GM12873 (cell line): ENCODE data around the gene PTPRA.

ENCODE experiments used
- TF ChIP-seq, protein P1 (sequence below): IDR thresholded peaks from 2 replicates; pipeline ENCODE4 v1.5.1; 2012; ENCODE audit warnings: low read depth, mild to moderate bottlenecking, moderate library complexity, low read length, control low read depth; ENCODE audit not compliant: insufficient read depth; ENCODE audit errors: missing control alignments

PTPRA gene

DNA sequence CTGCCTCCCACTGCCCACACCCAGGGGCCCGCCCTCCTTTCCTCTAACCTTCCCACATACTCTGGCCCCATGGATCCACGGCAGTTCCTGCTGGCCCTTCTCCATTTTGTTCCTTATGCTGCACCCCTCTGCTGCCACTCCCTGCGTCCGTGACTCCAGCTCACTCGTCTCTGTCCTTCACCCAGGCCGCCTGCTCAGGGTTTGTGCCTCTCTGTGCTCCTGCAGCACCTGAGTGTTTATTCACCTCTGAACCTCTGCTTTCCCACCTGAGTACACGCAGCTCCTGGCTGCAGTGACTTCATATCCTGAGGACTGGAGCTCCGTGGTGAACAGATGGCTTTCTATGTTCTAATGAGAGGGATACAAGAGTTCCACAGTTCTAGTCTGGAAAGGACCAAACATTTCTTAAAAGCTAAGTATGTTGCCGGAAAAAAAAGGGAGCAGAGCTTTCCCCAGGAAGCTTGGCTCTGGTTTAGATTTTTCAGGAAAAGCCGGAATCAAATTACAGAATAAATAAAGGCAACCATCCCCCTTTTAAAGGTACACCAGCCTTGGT is 168.7 kb downstream of the PTPRA start:
- TF ChIP-seq, protein P1, sequence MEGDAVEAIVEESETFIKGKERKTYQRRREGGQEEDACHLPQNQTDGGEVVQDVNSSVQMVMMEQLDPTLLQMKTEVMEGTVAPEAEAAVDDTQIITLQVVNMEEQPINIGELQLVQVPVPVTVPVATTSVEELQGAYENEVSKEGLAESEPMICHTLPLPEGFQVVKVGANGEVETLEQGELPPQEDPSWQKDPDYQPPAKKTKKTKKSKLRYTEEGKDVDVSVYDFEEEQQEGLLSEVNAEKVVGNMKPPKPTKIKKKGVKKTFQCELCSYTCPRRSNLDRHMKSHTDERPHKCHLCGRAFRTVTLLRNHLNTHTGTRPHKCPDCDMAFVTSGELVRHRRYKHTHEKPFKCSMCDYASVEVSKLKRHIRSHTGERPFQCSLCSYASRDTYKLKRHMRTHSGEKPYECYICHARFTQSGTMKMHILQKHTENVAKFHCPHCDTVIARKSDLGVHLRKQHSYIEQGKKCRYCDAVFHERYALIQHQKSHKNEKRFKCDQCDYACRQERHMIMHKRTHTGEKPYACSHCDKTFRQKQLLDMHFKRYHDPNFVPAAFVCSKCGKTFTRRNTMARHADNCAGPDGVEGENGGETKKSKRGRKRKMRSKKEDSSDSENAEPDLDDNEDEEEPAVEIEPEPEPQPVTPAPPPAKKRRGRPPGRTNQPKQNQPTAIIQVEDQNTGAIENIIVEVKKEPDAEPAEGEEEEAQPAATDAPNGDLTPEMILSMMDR: no peak

DNA sequence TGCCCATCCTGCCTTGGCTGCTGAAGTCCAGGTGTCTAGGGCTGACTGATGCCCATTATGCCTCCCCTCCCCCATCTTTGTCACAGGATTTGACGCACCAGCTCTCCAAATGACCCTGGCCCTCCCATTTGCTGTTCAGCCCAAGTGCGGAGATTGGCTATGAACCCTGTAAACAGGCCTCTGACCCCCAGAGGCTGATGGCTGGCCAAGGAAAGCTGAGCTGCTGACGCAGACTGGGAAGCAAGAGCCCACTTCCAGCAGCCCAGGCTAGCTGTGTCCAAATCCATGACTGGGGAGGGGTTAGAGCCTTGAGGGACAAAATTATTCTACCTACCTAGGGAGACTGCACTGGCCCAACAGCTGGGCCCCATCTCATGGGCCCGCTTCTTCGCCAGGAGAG is 169.3 kb downstream of the PTPRA start:
- TF ChIP-seq, protein P1: no peak

DNA sequence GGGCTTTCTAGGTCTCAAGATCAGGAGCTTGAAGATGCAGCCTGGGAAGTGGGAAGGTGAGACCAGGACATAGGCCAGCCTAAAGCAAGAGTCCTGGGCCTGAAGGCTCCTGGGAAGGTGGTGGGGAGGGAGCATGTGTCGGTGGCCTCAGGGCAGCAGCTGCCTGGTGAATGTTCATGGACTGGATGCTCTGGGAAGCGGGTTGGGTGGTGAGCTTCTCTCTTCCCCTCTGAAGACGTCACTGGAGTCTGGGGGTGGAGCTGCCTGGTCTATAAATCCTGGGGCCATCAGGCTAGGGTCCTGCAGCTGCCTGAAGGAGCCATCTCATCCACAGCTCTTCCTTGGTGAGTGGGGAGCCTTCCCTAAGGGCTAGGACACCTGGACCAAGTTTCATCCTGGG is 170.0 kb downstream of the PTPRA start, which contains the start of gene GNRH2:
TSS of gene GNRH2 (plus strand) at position 301 of the 400 bp plus-strand sequence. CDS start 793 bp downstream, outside the sequence.
- TF ChIP-seq, protein P1: no peak

DNA sequence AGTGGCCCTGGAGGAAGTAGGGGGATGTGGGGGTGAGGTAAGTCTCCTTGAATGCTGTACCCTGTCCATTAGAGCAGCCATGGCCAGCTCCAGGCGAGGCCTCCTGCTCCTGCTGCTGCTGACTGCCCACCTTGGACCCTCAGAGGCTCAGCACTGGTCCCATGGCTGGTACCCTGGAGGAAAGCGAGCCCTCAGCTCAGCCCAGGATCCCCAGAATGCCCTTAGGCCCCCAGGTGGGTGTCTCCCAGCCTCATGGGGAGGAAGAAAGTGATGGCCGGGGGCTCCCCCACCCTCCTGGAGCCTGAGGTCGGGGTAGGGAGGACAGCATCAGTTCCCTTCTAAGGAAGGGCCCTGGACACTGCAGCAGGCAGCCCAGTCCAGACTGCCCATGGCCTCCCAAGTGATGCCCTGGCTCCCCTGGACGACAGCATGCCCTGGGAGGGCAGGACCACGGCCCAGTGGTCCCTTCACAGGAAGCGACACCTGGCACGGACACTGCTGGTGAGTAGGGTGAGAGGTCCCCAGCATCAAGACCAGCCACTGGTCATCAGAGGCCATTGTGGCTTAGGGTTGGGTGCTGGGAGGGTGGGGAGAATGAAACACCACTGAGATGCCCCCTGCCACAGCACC is 171.2 kb downstream of the PTPRA start:
- TF ChIP-seq, protein P1: no peak

DNA sequence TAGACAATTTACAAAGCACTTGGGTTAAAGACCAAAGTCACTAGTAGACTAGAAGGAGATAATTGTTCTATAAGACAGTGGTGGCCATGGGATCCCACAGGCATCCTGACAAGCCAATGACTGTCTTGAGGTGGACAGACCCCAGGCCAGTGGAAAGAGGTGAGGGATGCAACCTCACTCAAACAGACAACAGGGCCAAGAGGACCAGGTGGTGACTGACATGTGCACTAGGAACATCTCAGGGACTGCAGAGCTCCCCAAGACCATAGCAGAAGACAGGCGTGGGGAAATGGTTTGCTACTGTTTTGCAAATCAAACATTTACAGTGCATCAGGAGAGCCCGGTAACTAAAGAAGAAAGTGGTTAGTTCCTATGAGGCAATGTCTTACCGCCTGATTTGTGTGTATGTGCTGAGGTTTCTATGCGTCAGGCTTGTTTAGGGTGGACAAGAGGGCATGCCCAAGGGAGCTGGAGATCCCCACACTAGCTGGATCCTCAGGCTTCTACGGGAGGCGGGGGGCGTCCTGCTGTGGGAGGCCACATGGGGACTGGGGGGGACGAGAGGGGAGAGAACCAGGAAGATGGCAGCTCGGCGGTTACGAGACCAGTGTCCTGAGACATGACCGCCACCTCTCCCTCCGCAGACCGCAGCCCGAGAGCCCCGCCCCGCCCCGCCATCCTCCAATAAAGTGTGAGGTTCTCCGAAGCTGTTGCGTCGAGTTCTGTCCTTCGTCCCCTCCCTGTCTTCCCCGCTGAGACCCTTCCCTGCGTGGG is 171.9 kb downstream of the PTPRA start:
- TF ChIP-seq, protein P1: no peak

DNA sequence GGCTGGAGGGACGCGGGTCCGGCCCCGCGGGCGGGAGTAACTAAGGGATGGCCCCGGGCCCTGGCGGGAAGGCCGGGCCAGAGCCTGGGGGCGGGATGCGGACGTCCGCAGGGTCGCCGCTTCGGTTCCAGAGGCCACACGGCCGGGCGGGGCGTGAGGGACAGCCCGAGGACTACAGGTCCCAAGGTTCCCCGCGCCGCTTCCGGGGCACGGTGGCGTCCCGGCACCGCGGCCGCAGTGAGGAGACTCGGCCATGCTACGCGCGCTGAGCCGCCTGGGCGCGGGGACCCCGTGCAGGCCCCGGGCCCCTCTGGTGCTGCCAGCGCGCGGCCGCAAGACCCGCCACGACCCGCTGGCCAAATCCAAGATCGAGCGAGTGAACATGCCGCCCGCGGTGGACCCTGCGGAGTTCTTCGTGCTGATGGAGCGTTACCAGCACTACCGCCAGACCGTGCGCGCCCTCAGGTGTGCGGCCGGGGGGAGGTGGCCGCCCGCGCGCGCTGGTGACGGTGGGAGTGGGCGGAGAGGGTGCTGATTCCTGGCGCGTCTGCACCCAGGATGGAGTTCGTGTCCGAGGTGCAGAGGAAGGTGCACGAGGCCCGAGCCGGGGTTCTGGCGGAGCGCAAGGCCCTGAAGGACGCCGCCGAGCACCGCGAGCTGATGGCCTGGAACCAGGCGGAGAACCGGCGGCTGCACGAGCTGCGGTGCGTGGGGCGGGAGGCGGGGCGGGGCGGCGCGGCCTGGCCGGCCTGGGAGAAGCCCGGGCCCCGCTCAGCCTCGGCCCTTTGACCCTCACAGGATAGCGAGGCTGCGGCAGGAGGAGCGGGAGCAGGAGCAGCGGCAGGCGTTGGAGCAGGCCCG is 172.8 kb downstream of the PTPRA start, which contains the start of gene MRPS26:
TSS of gene MRPS26 (plus strand) at position 237 of the 861 bp plus-strand sequence. CDS start at position 254, 17 bp downstream.
- TF ChIP-seq, protein P1: no peak
